Thoracic aorta (tissue), 2 donors: ENCODE results near the gene IFNGR2. TPM values are rescaled to one million over a fixed set of nuclear protein-coding genes. Genes with fewer than 3 reads are reported as not detected.
A peak's percentile ranks its signal among the peaks of the same experiment; 100 is the strongest.

Experiments used
- ATAC-seq: fragments of 150-250 bp; one replicate; pipeline ENCODE4 v1.8.0; 2017; ENCODE audit warnings: low read depth; ENCODE audit not compliant: insufficient number of reproducible peaks, low FRiP score
- DNase-seq: peaks from one replicate; pipeline ENCODE4 v3.0.0-alpha.2; 2020; ENCODE audit warnings: low spot score
- H3K27ac ChIP-seq, 2 donors: fragments of 200-600 bp; sonication (generic); 1 replicate in 1 of 2; 2 replicates in 1 of 2; pipeline ENCODE4 v1.5.1; 2016; ENCODE audit warnings: mild to moderate bottlenecking in 2 of 2, moderate library complexity in 2 of 2
- H3K27me3 ChIP-seq: fragments of 200-600 bp; sonication (generic); replicated peaks from 2 replicates; pipeline ENCODE4 v1.6.0; 2016; ENCODE audit warnings: mild to moderate bottlenecking; ENCODE audit not compliant: insufficient read depth
- H3K36me3 ChIP-seq: fragments of 200-600 bp; sonication (generic); one replicate; pipeline ENCODE4 v1.5.1; 2016
- H3K4me1 ChIP-seq, 2 donors: fragments of 200-600 bp; sonication (generic); 1 replicate in 1 of 2; 2 replicates in 1 of 2; pipeline versions ENCODE4 v1.5.1 to v1.6.0; 2016; ENCODE audit warnings: low read depth in 2 of 2, mild to moderate bottlenecking in 1 of 2; ENCODE audit not compliant: control insufficient read depth in 1 of 2
- H3K4me3 ChIP-seq: fragments of 200-600 bp; sonication (generic); 2 replicates; pipeline ENCODE4 v1.5.1; 2016; ENCODE audit warnings: mild to moderate bottlenecking
- H3K9me3 ChIP-seq: fragments of 200-600 bp; sonication (generic); 2 replicates; pipeline ENCODE4 v1.5.1; 2016
- CTCF ChIP-seq: fragments of 200-600 bp; sonication (generic); IDR thresholded peaks from one replicate; pipeline ENCODE4 v1.5.1; 2019; ENCODE audit warnings: antibody characterized with exemption
- total RNA-seq, 2 donors: library from RNA; depleted of rRNA; stranded (reverse); fragments of >200 nt; gene quantifications; one replicate each; pipeline versions ENCODE4 v1.1.0 to v1.2.3, GENCODE V29; 2016

The IFNGR2 gene
- total RNA-seq, 2 donors from 2014 or later: 67.3 to 72.2 TPM

DNA sequence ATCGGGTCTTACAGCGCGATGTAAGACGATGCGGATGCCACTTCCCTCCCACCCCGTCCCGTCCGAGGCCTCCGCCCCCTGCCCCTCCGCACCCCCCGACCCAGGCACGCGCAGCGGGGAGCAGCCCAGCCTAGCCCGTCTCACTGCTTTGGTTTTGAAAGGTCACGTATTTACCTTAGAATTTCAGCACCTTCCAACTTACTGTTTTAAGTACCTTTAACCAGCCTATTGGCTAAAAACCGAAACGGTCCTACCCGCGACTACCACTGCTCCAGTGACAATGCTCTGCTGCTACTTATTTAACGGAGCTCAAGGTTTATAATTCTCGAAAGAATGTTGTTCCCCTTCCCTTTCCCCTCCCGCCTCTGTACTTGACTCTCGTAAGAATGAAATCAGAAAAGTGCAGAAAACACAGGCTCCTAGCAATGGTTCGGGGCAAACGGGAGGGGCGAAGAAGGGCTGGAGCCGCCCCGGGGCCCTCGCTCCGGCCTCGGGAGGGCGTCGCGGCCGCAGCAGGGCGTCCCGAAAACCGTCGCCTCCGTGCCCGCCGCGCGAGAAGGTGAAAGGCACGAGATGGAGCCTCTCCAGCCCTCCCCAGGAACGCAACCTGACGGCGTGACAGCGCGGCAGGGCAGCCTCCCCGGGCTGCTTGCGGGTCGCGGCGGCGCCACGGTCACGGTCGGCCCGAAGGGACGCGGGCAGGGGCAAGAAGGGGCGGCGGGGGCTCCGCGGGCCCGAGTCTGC, 75.9 kb downstream of the IFNGR2 start:
- peak; percentile 16 for ATAC-seq
- peaks cover 11 to 16% of the 10 kb centered on the region in 2 donors for H3K4me1 ChIP-seq
- peak overlapping the region; percentile 94 for H3K4me3 ChIP-seq
- no peaks in the 10 kb centered on the region for H3K27me3 ChIP-seq
- DNase-seq: no peak
- peak overlapping the region; percentile 96 to 98 for H3K27ac ChIP-seq
- peak; percentile 22 for TF ChIP-seq CTCF
- no peaks in the 10 kb centered on the region for H3K9me3 ChIP-seq
- no peaks in the 10 kb centered on the region for H3K36me3 ChIP-seq

DNA sequence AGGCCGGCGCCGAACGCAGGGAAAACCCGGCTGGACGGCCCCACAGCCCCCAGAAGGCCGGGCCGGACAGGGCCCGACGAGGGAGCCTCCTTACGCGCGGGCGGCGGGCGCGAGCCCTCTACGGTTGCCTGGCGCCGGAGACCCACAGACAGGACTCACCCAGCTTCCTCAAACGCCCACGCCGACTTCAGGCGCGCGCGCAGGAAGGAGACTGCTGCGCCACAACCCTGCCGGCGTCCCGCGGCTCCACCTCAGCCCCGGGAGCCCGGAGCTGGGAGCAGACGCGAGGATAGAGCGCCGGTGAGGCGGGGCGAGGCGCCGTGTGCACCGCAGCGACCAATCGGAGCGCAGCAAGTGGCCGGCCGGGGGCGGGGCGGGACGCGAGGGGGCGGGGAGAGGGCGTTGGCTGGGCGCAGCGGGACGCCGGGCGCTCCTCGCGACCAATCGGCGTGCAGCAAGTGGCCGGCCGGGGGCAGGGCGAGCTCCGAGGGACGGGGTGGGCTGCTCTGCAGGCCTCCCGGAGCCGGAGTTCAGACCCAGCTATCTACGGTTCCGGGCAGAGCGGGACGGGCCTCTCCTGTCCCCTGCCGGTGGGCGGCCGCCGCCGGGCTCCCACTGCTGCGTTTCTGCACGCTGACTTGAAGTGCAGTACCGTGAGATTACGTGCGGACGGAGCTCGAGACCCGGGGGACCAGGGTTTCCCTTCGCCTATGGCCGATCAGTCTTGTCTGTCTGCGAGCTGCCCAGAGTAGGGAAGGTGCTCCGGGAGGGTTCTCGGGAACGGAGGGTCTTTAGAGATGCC, 76.7 kb downstream of the IFNGR2 start, which contains the start of gene TMEM50B:
TMEM50B (minus strand) TSS at position 296 of the 802 bp plus-strand sequence. CDS start 11,089 bp downstream, outside the sequence.
- H3K27me3 ChIP-seq: no peaks in the 10 kb centered on the region
- peak within 1 kb of the TSS; percentile 94 for H3K4me3 ChIP-seq
- ATAC-seq: peak; percentile 93
- no peaks in the 10 kb centered on the region for H3K36me3 ChIP-seq
- H3K9me3 ChIP-seq: no peaks in the 10 kb centered on the region
- TF ChIP-seq CTCF: peak; percentile 65
- peak; percentile 78 for DNase-seq
- H3K27ac ChIP-seq: peak within 1 kb of the TSS; percentile 96 to 98
- H3K4me1 ChIP-seq: peaks cover 11 to 16% of the 10 kb centered on the region in 2 donors

DNA sequence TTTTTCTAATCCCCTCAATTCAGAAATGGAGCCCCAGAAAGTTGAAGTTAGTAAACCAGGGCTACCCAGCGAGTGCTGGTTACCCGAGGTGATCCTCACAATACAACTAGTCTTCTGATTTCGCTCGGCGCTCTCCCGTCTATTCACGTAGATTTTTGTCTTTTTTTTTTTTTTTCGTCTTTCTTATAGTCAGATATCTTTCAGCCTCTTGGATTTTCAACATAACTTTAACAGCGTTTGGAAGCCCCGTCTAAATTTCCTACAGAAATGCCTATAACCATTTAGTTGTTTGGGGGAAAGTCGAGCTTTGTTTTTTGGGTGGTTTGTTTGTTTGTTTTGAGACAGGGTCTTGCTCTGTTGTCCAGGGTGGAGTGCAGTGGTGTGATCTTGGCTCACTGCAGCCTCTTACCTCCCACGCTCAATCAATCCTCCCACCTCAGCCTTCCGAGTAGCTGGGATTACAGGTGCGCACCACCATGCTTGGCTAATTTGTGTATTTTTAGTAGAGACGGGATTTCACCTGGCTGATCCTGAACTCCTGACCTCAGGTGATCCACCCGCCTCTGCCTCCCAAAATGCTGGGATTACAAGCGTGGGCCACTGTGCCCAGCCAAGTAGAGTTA, 77.4 kb downstream of the IFNGR2 start:
- Histone ChIP-seq H3K4me3 (peak overlapping the region; percentile 94), H3K9me3 (no peaks in the 10 kb centered on the region), H3K27me3 (no peaks in the 10 kb centered on the region), H3K27ac (peak overlapping the region; percentile 93 to 96), H3K36me3 (no peaks in the 10 kb centered on the region), H3K4me1 (peaks cover 11 to 16% of the 10 kb centered on the region in 2 donors)
- no peak for DNase-seq
- no peak for ATAC-seq
- TF ChIP-seq CTCF: no peak

GRCh38 chr21:33481314-33481943, 78.2 kb downstream of the IFNGR2 start:
- no peak for TF ChIP-seq CTCF
- Histone ChIP-seq H3K9me3 (no peaks in the 10 kb centered on the region), H3K36me3 (no peaks in the 10 kb centered on the region), H3K4me1 (peaks cover 11 to 16% of the 10 kb centered on the region in 2 donors), H3K27me3 (no peaks in the 10 kb centered on the region), H3K27ac (no peak overlapping the region), H3K4me3 (no peak overlapping the region)
- no peak for ATAC-seq
- no peak for DNase-seq

Other genes with a start within 250 kb of the IFNGR2 start
- 10 to 100 TPM; 15.2 to 36.1 TPM for gene IFNAR2, start 173.5 kb upstream of the IFNGR2 start, total RNA-seq
- 10 to 100 TPM; 13.0 to 33.6 TPM for gene IL10RB, start 137.0 kb upstream of the IFNGR2 start, total RNA-seq
- gene IFNAR1, start 78.4 kb upstream of the IFNGR2 start, total RNA-seq: 10 to 100 TPM; 31.3 to 61.9 TPM
- gene TMEM50B, start 76.6 kb downstream of the IFNGR2 start, total RNA-seq: 10 to 100 TPM; 51.4 to 79.9 TPM
- 1 to 10 TPM in 1 of 2 donors, under 1 TPM in 1; 0.42 to 1.5 TPM for gene DNAJC28, start 88.3 kb downstream of the IFNGR2 start, total RNA-seq
- gene GART, start 138.7 kb downstream of the IFNGR2 start, total RNA-seq: 100 to 1,000 TPM in 1 of 2 donors, 10 to 100 TPM in 1; 64.4 to 172 TPM
- gene SON, start 139.6 kb downstream of the IFNGR2 start, total RNA-seq: 100 to 1,000 TPM; 260 to 331 TPM
- gene DONSON, start 185.3 kb downstream of the IFNGR2 start, total RNA-seq: 10 to 100 TPM; 12.1 to 19.2 TPM
- 10 to 100 TPM; 26.8 to 61.4 TPM for gene CRYZL1, start 238.3 kb downstream of the IFNGR2 start, total RNA-seq
- gene ITSN1, start 239.1 kb downstream of the IFNGR2 start, total RNA-seq: 10 to 100 TPM; 50.9 to 78.6 TPM